HepG2 (cell line): ENCODE measurements around the gene LRRC27. TPM values are rescaled to one million over a fixed set of nuclear protein-coding genes. Genes with fewer than 3 reads are reported as not detected.
A peak's percentile ranks its signal among the peaks of the same experiment; 100 is the strongest.

ENCODE experiments used
- ATAC-seq: fragments of 200-7000 bp; cut with Tn5 transposase; 3 replicates; pipeline ENCODE4 v1.9.1; 2020; ENCODE audit warnings: mild to moderate bottlenecking, moderate library complexity
- BruUV-seq: library from RNA; stranded (reverse); fragments of 400-500 nt; replicated peaks from 2 replicates; lab custom pipeline; 2021; lab: Mats Ljungman, UMichigan
- CTCF ChIA-PET: fragments of 300-600 bp; formaldehyde crosslinking; extraction: SDS; loops from one replicate; lab custom pipeline; 2021; ENCODE audit warnings: low total read pairs, inconsistent platforms, low intra/inter-chr PET ratio; lab: Yijun Ruan, JAX
- POLR2A ChIA-PET: fragments of 350-600 bp; sonication (Branson Sonifier 250); formaldehyde crosslinking; loops from one replicate; lab custom pipeline; 2020; ENCODE audit warnings: antibody characterized with exemption, inconsistent platforms; lab: Yijun Ruan, JAX
- DNase-seq: peaks from one replicate; pipeline ENCODE4 v3.0.0-alpha.2; 2015; ENCODE audit warnings: low spot score
- FAIRE-seq: peaks from 3 replicates; lab custom pipeline; 2011; peaks lifted over from hg19 to GRCh38; lab: Jason Lieb, UNC
- H2AFZ ChIP-seq: one replicate; pipeline ENCODE4 v1.6.1; 2011; ENCODE audit warnings: low read length, inconsistent platforms
- H3K27ac ChIP-seq: fragments of 300-600 bp; 3 replicates; pipeline ENCODE4 v1.8.0; 2011; ENCODE audit warnings: mixed run types, mild to moderate bottlenecking, mixed read lengths, low read length, inconsistent platforms; ENCODE audit not compliant: insufficient read depth; ENCODE audit errors: extremely low read length
- H3K27me3 ChIP-seq, 2 experiments: fragments of 200-600 bp in 1 of 2; 2 replicates in 1 of 2; 3 replicates in 1 of 2; pipeline versions ENCODE4 v1.6.0 to v1.8.0; 2011; ENCODE audit warnings: low read length in 2 of 2, mild to moderate bottlenecking in 2 of 2, moderate library complexity in 2 of 2, inconsistent platforms in 1 of 2; ENCODE audit not compliant: insufficient read depth in 2 of 2, control insufficient read depth in 1 of 2
- H3K36me3 ChIP-seq, 2 experiments: fragments of 200-600 bp in 1 of 2; replicated peaks in 1 of 2; 2 replicates in 1 of 2; 3 replicates in 1 of 2; pipeline versions ENCODE4 v1.5.1 to v1.8.0; 2011; ENCODE audit warnings: low read length in 2 of 2, inconsistent platforms in 1 of 2; ENCODE audit not compliant: insufficient read depth in 2 of 2, control insufficient read depth in 1 of 2
- H3K4me1 ChIP-seq: 2 replicates; pipeline ENCODE4 v1.5.1; 2012; ENCODE audit warnings: low read length, inconsistent platforms; ENCODE audit not compliant: insufficient read depth
- H3K4me2 ChIP-seq: 2 replicates; pipeline ENCODE4 v1.6.0; 2011; ENCODE audit warnings: low read depth, low read length, inconsistent platforms
- H3K4me3 ChIP-seq, 3 experiments: fragments of 200-600 bp in 1 of 3; sonication (generic), shearing (Covaris generic) in 1 of 3; replicated peaks in 1 of 3; 2 replicates each; pipeline ENCODE4 v1.5.1; 2011 to 2016; ENCODE audit warnings: low read length in 3 of 3, inconsistent platforms in 2 of 3, low read depth in 2 of 3, mild to moderate bottlenecking in 2 of 3, control low read depth in 1 of 3, mixed read lengths in 1 of 3; ENCODE audit not compliant: insufficient read depth in 1 of 3
- H3K79me2 ChIP-seq: one replicate; pipeline ENCODE4 v1.6.1; 2011; ENCODE audit warnings: low read length, inconsistent platforms; ENCODE audit not compliant: insufficient read depth
- H3K9ac ChIP-seq: 2 replicates; pipeline ENCODE4 v1.6.0; 2011; ENCODE audit warnings: mild to moderate bottlenecking, low read depth, low read length, inconsistent platforms; ENCODE audit not compliant: insufficient read depth
- H3K9me3 ChIP-seq: 2 replicates; pipeline ENCODE4 v1.5.1; 2012; ENCODE audit warnings: mild to moderate bottlenecking, low read length
- H4K20me1 ChIP-seq: 2 replicates; pipeline ENCODE4 v1.6.0; 2011; ENCODE audit warnings: inconsistent platforms, mild to moderate bottlenecking, low read length, moderate library complexity; ENCODE audit not compliant: insufficient read depth
- CREB1 ChIP-seq, 2 experiments: fragments of 450-650 bp in 1 of 2; IDR thresholded peaks; 2 replicates each; pipeline ENCODE4 v1.6.1; 2016 to 2017; ENCODE audit warnings: control low read depth in 1 of 2, mild to moderate bottlenecking in 1 of 2, missing compliant biosample characterization in 1 of 2, missing genetic modification characterization in 1 of 2
- FOXK2 ChIP-seq: fragments of 450-650 bp; IDR thresholded peaks from 2 replicates; pipeline ENCODE4 v1.6.1; 2016
- MNT ChIP-seq: fragments of 450-650 bp; IDR thresholded peaks from 2 replicates; pipeline ENCODE4 v1.6.1; 2016
- ZNF3 ChIP-seq: IDR thresholded peaks from 2 replicates; pipeline ENCODE4 v1.7.0; 2017; ENCODE audit warnings: inconsistent platforms
- WGBS: methylation state at CpG from one replicate; pipeline ENCODE4 v1.1.6; 2017; ENCODE audit warnings: low lambda C conversion rate; 5-methylcytosine and 5-hydroxymethylcytosine counted together
- in situ Hi-C: cut with HindIII; loops from 2 replicates; pipeline ENCODE4 v1.10.0; 2017; ENCODE audit warnings: low pct_unique_long_range_greater_than_20kb; ENCODE audit not compliant: extremely low pct_ligation_motif_present
- intact Hi-C: fragments of 100-400 bp; cut with micrococcal nuclease; formaldehyde crosslinking; loops from one replicate; pipeline ENCODE4 v1.10.0; 2022; ENCODE audit not compliant: unreplicated experiment
- polyA plus RNA-seq, 8 experiments: library from polyadenylated mRNA; depleted of rRNA in 3 of 8; stranded (reverse) in 7 of 8; unstranded in 1 of 8; fragments of >200 nt; fragmentation: Illumina TruSeq in 4 of 8; extraction: Trizol in 4 of 8; gene quantifications; 2 replicates each; pipeline versions ENCODE4 v1.2.1 to v1.2.3, GENCODE V29; 2011 to 2016; ENCODE audit warnings: low read depth in 4 of 8, missing spikeins in 1 of 8, mixed read lengths in 1 of 8; ENCODE audit not compliant: insufficient read depth in 1 of 8
- total RNA-seq, 5 experiments: library from RNA; depleted of rRNA; stranded (reverse); fragments of >200 nt; fragmentation: Illumina TruSeq; extraction: Trizol; gene quantifications; 2 replicates each; pipeline ENCODE4 v1.2.3, GENCODE V29; 2016; ENCODE audit warnings: low read depth in 1 of 5

LRRC27 gene
- total and polyA plus RNA-seq, 2 of the 13 experiments (the other 11 are each of a cell fraction or from before 2014, with no cell fraction given), result 4.2 to 4.6 TPM

GRCh38 chr10:132422903-132423825, 91.2 kb downstream of the LRRC27 start:
- H3K4me3 ChIP-seq, result no peak overlapping the region
- no peak for FAIRE-seq
- intact Hi-C loops, result no loop called here
- CTCF ChIA-PET, result no interaction called here
- H3K9ac ChIP-seq, result no peak overlapping the region
- TF ChIP-seq ZNF3 (CRISPR knock-in tag) (no peak), FOXK2 (0 out of 2 replicates have a peak, but pooled peaks have one; percentile 17), CREB1 (IDR thresholded peaks at IDR 0.05) (peak; percentile 53; the same call in 1 of the 2 replicates), CREB1 (CRISPR knock-in tag; IDR thresholded peaks at IDR 0.05) (no peak), MNT (peak; percentile 95)
- TF ChIP-seq, all 625 proteins: peak for 3
- WGBS, result 76% methylated on average over 22 of the region's 26 CpGs
- Histone ChIP-seq H3K4me1 (peaks cover 40% of the 10 kb centered on the region), H3K36me3 (no peaks in the 10 kb centered on the region), H3K4me2 (no peak overlapping the region), H4K20me1 (no peaks in the 10 kb centered on the region), H3K79me2 (no peaks in the 10 kb centered on the region), H3K27ac (no peak overlapping the region), H2AFZ (no peak overlapping the region), H3K9me3 (no peaks in the 10 kb centered on the region), H3K27me3 (peaks cover 0 to 2% of the 10 kb centered on the region in 2 experiments; a peak in 1 of 5 replicates)
- DNase-seq (no peak), ATAC-seq (no peak)
- BruUV-seq, result no TSS peak
- POLR2A ChIA-PET, result interaction anchor here (2.2 kb wide), 1 partner anchor 11 kb away, joined by 6 read pairs; no protein-coding TSS in a partner anchor
- in situ Hi-C loops, result no loop called here
